Caki2 (cell line): ENCODE results near the gene CLRN3. TPM values are rescaled to one million over a fixed set of nuclear protein-coding genes. Genes with fewer than 3 reads are reported as not detected.

Source experiments
- DNase-seq: peaks from one replicate; pipeline ENCODE4 v3.0.0-alpha.2; 2015; ENCODE audit warnings: low read depth
- in situ Hi-C: cut with HindIII; loops from 2 replicates; pipeline ENCODE4 v1.10.0; 2016; ENCODE audit warnings: low sequenced_read_pairs, low pct_unique_long_range_greater_than_20kb, mixed read lengths
- total RNA-seq: library from RNA; depleted of rRNA; stranded (reverse); fragments of >200 nt; shearing (Covaris generic); gene quantifications from 2 replicates; pipeline ENCODE4 v1.2.3, GENCODE V29; 2014; ENCODE audit warnings: low replicate concordance

CLRN3 gene
- total RNA-seq, 1 experiment from 2014 or later: not detected

DNA sequence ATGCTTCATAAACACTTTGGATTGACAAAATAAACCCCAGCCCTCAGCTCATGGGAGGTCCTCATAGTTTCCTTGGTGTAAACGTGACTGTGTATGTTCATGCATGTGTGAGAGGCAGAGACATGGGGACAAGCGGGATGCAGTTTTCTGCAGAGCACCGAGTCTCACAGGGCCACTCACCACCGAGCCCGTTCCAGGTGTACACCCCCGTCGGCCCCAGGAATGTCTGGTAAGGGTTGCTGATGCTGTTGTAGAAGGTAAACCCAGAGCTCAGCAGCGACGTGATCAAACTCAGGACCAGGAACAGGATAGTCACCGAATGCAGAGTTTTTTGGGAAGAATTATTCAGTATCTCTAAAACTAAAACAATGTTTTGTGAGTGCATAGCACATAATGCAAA is 9.2 kb downstream of the CLRN3 start:
- DNase-seq: no peak
- in situ Hi-C loops: no loop called here

DNA sequence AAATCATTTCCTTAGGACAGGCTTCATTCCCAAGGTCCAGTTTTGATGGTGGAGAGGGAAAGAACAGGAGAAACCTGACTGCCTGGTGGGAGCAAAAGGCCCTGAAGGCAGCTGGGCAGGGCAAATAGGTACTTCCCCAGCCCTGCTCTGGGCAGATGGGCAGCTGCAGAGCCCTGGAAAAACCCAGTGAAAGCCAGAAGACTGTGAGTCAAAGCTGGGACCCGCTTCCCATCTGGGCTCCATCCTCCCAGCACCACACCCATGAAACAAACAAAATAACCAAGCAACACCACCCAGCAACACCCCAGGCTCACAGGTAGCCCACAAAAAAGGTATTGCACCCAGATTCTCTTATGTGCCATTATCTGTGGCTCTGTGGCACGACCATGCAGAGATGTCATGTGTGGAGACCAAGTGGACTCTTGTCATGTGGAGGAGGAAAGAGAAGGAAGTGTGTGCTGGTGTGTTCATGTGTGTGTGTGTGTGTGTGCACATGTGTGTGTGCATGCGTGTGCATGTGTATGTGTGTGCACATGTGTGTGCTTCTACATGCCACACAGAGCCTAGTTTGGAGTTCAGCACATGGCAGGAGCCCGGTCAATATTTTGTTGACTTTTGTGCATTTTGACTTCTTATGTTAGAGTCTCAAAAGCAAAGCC is 9.8 kb downstream of the CLRN3 start:
- in situ Hi-C loops: no loop called here
- no peak for DNase-seq

DNA sequence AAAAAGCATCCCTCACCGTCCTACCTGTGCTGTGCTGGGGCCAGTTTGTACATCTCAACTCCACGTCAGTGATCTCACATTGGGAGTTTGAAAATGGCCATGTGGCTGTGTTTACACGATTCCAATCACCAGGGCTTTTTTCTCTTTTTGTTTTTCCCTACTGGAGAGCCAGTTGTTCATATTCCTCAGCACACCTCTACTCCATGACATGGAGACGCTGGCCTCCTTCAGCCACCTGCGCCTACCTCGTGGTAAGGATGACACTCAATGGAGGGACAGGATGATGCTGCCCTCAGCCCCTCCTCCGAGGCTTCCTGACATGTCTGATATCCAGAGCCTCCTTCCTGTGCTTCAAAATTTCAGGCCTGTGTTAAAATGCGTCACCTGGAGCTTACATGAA is 10.3 kb downstream of the CLRN3 start:
- DNase-seq: no peak
- in situ Hi-C loops: no loop called here

DNA sequence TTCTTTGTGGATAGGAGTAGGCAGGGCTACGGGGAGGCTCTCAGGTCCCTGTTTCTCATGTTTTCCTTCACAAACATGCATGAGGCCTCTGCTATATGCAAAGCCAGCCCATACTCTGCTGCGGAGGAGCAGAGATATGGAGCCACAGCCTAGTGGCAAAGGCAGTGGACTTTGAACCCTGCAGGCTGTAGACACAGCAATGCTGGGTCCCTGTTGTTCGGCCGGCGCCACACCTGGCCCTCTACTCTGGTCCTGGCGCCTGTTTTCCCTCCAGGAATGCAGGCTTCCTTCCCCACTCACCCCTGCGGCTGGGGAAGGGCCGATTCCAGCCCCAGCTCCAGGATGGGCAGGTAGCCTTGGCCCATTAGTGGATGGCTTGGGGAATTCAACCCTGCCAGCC is 11.5 kb downstream of the CLRN3 start:
- DNase-seq: no peak
- in situ Hi-C loops: no loop called here

DNA sequence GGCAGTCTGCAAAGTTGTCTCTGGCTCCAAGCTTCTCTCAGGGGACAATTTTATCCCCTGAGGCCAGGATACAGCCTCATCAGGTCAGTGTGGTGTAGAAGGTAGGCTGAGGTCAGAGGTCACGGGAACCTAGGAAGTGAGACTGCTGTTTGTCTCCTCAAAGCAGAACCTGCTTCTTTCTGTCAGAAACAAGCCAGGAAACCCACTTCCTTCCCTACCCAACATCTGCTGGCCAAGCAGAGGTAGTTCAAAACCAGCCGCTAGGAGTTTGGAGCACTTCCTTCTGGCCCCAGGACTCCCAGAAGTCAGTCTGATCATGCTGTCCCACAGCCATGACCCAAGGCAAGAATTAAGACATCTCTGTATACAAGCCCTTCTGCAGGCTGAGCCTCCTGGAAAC is 12.2 kb downstream of the CLRN3 start:
- DNase-seq: no peak
- in situ Hi-C loops: no loop called here

DNA sequence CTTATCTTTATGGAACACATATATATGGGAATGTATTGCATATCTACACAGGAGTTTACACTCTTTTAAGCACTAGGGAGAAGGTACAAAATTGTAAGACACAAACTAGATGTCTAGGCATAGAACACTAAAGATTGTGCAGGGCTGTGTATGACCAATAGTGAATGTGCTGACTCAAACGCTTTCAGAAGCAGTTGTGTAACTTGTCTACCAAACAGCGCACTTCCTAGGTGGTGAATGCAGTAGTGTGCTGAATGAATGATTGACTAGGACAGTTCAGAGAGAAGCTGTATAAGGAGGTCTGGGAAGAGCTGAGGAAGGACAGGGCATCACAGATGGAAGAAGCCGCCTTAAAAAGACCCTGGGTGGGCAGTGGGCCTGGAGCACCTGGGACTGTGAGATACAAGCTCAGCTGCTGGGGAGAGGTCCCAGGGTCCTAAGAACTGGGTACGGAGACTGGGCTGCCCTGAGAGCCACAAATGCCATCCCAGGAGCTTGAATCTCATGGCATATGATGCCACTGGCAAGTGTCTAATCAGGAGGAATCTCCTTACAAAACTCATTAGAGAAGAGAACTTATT is 14.2 kb downstream of the CLRN3 start:
- in situ Hi-C loops: no loop called here
- no peak for DNase-seq

DNA sequence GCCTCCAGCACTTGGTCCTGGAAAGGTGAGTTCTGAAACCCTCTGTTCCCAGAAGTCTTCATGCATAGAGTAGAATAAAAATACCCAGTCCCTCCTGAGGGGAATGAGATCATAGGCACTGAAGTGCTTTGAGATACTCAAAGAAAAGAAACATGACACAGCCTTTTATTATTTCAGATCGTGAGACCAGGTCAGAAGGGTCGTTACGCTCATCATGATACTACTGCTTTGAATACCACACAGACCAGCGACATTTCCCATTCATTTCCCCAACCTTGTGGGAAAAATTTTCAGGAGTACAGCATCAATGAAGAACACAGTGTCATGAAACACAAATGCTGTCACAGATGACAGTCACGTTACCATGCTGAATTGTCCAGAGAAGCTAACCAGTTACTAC is 15.0 kb downstream of the CLRN3 start:
- in situ Hi-C loops: no loop called here
- DNase-seq: no peak

DNA sequence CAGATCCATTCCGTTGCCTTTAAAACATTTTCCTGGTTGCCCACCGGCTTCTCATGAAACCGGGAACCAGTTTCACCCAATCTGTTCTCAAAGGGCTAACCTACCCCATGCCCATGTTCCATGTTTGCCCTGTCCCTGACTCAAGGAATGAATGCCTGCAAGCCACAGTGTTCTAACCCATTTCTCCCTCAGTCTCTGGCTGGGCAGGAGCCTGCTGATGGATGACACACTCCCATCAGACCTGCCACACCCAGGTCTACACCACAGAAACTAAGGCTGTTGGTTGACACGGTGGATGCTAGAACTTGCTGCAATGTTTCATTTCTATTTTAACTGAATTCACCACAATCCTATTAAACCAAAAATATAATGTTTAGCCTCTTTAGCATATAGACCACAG is 15.6 kb downstream of the CLRN3 start:
- DNase-seq: no peak
- in situ Hi-C loops: no loop called here

DNA sequence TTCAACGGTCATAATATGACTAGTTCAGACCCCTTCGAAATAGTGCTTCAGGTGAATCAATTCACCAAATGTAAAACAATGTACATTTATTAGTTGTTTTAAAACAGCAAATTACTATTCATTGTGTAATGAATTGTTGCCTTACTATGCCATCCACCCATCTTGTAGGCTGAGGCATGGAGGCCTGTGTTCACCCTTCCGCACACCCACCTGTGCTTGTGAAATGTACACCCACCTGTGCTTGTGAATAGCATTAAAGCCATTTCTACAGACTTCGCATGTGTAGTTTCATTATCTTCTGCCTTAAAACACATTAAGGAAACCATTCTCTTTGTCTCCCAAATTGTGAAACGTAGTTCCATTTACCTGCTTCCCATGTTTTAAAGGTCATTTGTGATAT is 16.8 kb downstream of the CLRN3 start:
- in situ Hi-C loops: no loop called here
- no peak for DNase-seq

DNA sequence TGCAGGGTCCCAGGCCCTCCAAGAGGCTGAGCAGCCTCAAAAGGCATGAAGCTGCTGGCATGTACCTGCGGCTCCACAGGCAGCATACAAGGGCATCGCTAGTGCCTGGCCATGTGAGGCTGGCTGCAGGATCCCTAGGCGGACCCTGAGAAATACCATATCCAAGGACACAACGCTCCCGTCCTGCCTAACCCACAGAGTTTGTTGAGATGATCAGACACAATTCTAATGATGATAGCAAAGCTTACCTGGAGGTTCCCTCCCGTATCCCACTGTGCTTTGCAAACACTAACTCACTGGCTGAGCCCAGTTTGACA is 17.3 kb downstream of the CLRN3 start:
- in situ Hi-C loops: no loop called here
- DNase-seq: no peak

DNA sequence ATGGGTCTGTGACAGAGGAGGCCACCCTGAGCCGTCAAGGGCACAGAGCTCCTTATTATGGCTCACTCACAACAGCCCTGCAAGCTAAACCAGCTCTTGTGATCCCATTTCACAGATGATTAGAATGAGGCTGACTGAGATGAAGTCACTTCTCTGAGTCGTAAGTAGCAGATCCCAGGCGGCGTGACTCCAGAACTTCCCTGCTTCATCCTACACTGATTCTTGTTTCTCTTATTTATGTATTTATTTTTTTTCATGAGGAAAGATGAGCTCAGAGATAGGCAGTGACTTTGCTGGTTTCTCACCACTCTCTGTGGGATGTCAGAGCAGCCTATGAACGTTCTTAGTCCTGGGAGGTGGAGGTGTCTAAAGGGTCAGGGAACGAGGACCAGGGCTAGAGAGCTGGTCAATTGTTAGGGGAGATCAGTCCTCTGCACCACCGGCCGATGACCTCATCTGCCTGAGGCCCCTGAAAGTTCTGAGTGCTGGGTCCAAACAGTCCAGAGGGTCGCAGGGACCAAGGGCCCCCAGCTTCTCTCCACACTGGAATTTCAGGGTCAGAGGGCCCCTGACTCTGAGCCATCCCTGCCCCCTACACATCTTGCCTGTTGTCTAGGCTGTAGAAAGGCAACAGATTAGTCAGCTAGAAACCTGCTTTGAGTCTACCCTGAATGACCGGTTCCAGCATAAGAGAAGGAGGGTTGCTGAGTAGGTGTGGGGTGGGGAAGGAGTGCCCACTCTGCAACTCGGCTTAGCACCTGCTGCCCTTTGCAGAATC is 17.9 kb downstream of the CLRN3 start:
- DNase-seq: no peak
- in situ Hi-C loops: no loop called here

DNA sequence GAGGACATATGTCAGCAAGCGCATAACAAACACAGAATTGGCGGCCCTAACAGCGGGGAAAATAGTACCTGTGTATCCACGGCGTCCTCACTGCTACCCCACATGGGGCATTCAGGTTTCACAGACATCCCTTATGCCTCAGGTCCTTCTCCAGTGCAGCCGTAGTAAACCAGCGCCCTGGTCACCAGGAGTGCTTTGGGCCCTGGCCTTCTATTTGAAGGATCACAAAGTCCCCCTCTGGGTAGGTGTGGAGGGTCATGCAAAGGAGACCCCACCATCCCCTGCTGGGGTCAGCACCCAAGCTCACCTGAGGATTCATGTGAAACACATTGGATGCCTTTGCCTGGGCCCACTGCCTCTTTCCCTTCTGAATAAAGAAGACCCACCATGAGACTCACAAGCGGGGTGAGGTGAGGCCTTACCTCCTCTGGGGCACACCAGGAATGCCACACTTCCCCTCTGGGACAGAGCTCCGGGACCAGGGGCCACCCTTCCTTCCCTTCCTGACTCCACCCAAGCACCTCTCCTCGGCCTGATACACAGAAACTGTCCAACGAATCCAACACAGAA is 18.8 kb downstream of the CLRN3 start:
- in situ Hi-C loops: no loop called here
- DNase-seq: no peak

DNA sequence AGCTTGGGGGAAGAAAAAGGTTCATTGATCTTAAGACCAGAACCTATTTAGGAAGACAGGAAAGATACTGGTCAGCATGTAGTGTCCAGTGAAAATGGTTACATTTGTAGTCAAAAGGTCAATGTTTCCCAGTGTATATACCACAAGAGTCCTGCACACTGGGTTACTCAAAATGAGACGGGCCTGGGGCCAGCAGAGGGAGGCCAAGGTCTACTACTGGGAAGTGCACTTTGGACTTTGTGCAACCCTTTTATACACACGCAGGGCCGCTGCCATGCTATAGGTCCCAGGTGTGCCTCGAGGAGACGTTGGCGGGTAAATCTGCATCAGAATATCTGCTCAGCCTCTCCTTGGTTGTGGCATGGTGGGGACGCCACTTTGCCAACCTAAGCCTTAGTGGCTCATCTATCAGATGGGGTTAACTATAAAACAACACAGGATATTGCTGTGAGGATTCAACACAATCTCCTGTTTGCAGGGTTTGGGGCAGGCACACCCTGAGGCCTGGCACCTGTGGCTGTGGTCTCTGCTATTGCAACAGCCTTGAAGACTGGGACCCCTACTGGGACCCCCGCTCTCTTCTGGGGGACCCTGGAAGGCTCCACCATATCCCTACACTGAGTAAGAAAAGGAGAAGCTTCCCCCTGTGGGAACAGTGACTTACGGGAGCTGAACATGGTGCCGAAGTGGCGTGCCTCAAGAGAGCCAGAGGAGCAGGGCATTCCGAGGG is 19.7 kb downstream of the CLRN3 start:
- in situ Hi-C loops: no loop called here
- DNase-seq: no peak

DNA sequence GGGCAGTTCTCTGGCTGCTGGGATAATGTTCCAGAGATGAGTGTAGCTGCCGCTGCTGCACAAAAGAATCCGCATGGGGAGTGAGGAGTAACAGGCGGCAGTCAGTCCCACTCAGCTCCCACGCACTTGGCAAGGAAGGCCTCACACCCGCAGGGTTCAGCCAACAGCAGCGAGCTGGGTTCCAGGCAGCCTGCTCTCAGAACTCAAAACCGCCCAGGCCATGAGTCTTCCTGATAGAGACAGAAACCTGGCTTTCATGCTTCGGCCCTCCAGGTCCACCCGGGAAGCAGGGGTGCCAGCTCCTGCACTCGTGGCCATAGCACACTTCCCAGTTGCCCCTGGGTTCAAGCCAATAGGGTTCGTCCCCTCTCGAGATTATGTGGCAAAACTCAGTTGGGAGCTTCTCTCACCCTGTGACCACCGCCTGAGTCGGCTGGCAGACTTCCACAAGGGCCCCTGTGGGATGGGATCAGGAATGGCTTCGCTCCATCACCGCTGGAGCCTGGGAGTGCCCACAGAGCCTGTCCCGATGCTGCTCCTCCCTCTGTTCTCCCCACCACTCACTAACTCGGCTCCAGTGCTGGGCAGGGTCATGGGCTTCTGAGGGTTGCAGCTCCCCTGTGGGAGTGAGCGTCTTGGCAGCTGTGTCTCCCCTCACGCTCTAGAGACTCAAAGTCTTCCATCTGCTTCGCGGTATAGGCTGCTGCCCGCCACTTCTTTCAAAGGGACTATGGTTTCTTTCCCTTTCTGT is 20.6 kb downstream of the CLRN3 start:
- no peak for DNase-seq
- in situ Hi-C loops: no loop called here

DNA sequence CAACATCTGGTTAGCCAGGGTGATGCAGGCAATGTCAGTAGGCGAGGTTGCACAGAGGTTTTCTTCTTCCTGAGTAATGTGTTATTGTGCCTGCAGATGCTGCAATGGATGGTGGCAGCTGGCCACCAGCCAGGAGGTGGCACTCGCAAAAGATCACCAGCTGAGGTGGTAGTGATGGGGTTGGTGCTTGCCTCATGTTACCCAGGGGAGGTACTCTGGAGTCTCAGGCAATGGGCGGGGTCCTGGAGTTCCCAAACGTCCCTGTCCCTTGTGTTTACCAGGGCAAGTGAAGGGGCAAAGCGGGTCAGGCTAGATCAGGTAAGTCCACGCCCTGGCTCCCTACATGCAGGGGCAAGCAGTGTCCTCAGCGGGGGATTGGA is 21.1 kb downstream of the CLRN3 start:
- in situ Hi-C loops: no loop called here
- no peak for DNase-seq

DNA sequence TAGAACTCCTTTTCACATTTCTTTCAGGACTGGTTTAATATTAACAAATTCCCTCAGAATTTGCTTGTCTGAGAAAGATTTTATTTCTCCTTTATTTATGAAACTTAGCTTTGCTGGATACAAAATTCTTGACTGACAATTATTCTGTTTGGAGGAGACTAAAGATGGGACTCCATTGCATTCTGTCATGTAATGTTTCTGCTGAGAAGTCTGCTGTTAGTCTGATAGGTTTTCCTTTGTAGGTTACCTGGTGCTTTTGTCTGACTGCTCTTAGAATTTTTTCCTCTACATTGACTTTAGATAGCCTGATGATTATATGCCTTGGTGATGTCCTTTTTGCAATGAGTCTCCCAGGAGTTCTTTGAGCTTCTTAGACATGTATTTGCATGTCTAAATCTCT is 23.4 kb downstream of the CLRN3 start:
- in situ Hi-C loops: no loop called here
- DNase-seq: no peak

DNA sequence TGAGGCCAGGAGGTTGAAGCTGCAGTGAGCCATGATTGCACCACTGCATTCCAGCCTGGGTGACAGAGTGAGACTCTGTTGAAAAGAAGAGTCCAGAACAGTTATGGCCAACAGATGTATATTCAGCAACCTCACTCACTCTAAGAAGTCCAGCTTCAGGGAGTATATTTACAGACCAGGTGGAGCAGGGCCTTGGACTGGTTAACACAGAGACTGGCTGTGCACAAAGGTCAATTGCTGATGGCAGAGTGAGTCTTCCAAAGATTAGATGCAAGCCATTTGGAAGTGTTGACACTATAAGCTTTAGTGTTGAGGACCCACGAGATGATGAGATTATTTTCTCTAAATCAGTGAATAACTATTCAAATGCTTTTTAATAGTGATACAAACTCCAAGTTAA is 24.9 kb downstream of the CLRN3 start:
- DNase-seq: no peak
- in situ Hi-C loops: no loop called here

DNA sequence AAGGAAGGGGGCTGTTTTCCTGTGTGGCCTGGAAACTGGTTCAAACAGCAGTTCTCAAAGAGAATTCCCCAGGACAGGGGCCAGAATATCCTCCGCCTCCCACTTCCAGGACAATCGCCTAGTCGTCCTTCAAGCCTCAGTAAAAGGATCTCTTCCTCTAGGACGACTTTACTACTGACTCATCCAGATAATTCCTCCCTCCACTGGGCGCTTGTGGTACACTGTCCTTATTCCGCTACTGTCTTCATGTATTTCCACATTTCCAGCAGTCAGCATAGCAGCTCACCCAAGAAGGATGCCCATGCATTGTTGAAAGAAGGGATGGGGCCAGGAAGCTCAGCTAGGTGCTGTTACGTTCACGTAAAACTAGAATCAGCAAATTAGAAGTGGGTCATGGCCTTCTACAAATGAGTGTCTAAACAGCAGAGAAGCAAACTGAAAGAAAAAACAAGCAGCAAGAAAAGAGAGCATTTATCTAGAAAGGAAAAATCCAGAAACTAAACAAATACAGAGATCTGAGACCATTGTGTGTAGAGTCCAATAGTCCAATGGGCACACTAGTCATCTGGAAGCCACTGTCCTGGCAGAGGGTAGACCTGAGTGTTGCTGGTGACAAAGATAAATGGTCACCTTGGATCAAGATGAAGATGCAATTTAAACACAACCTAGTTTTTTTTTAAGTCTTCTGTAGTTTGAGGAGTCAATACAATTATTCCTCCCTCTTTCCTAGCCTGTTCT is 26.3 kb downstream of the CLRN3 start:
- in situ Hi-C loops: no loop called here
- no peak for DNase-seq
